Central memory CD8-positive, alpha-beta T cell (primary cell): ENCODE results near the gene OSBP2.
"Not testable (repeated sequence)": the region's sequence is repeated elsewhere in the genome, so short reads cannot be mapped to it uniquely, and the experiment has no call there.

Source experiments
- ATAC-seq: fragments of 150-1000 bp; cut with Tn5 transposase; replicated peaks from 2 replicates; pipeline ENCODE4 v1.10.0; 2022; ENCODE audit warnings: mild to moderate bottlenecking, moderate FRiP score, moderate number of reproducible peaks; ENCODE audit not compliant: poor library complexity, severe bottlenecking; ENCODE audit errors: extremely low read depth
- DNase-seq, 2 donors: peaks; one replicate each; pipeline ENCODE4 v3.0.0; 2021; ENCODE audit warnings: low spot score in 2 of 2
- H3K27ac Mint-ChIP-seq: one replicate; pipeline ENCODE4 v1.8.0; 2022; ENCODE audit warnings: low read depth, mild to moderate bottlenecking, moderate library complexity, mixed read lengths
- H3K27me3 Mint-ChIP-seq: one replicate; pipeline ENCODE4 v1.8.0; 2022; ENCODE audit warnings: mixed read lengths
- H3K36me3 Mint-ChIP-seq: one replicate; pipeline ENCODE4 v1.8.0; 2022; ENCODE audit warnings: mild to moderate bottlenecking, moderate library complexity, mixed read lengths; ENCODE audit not compliant: insufficient read depth
- H3K4me1 Mint-ChIP-seq: one replicate; pipeline ENCODE4 v1.8.0; 2022; ENCODE audit warnings: mixed read lengths
- H3K4me3 Mint-ChIP-seq: one replicate; pipeline ENCODE4 v1.8.0; 2022; ENCODE audit warnings: mild to moderate bottlenecking, moderate library complexity, mixed read lengths
- H3K9me3 Mint-ChIP-seq: one replicate; pipeline ENCODE4 v1.8.0; 2022; ENCODE audit warnings: mixed read lengths

Gene OSBP2

GRCh38 chr22:30687358-30687757, 7.3 kb upstream of the OSBP2 start:
- no peaks in the 10 kb centered on the region for H3K9me3 Mint-ChIP-seq
- DNase-seq (no peak), ATAC-seq (no peak)

GRCh38 chr22:30689622-30690021, 5.1 kb upstream of the OSBP2 start:
- Mint-ChIP-seq H3K36me3 (no peaks in the 10 kb centered on the region), H3K9me3 (no peaks in the 10 kb centered on the region), H3K27ac (no peak overlapping the region), H3K4me3 (no peak overlapping the region), H3K4me1 (peaks cover 6% of the 10 kb centered on the region), H3K27me3 (peaks cover 10% of the 10 kb centered on the region)
- no peak for DNase-seq
- ATAC-seq, result no peak

More at GRCh38 chr22:30687358-30687757, 7.3 kb upstream of the OSBP2 start:
- Mint-ChIP-seq H3K4me1 (no peaks in the 10 kb centered on the region), H3K4me3 (no peak overlapping the region), H3K27me3 (no peaks in the 10 kb centered on the region), H3K36me3 (no peaks in the 10 kb centered on the region), H3K27ac (no peak overlapping the region)

- Mint-ChIP-seq H3K27ac (no peak overlapping the region), H3K4me3 (no peak overlapping the region), H3K36me3 (peaks cover 2% of the 10 kb centered on the region), H3K27me3 (peaks cover 10% of the 10 kb centered on the region), H3K4me1 (peaks cover 6% of the 10 kb centered on the region), H3K9me3 (no peaks in the 10 kb centered on the region)
- DNase-seq (no peak), ATAC-seq (no peak)
These were observed 3.5 kb upstream of the OSBP2 start for GRCh38 chr22:30691204-30691603.

GRCh38 chr22:30694171-30694639, 469 bp upstream of the OSBP2 start:
- Mint-ChIP-seq H3K27me3 (peaks cover 10% of the 10 kb centered on the region), H3K36me3 (peaks cover 2% of the 10 kb centered on the region), H3K9me3 (no peaks in the 10 kb centered on the region), H3K4me1 (peaks cover 6% of the 10 kb centered on the region), H3K4me3 (peak overlapping the region; percentile 82), H3K27ac (no peak overlapping the region)
- DNase-seq (peak in 1 of 2 donors; percentile 25), ATAC-seq (peak; percentile 60)

- H3K9me3 Mint-ChIP-seq, result no peaks in the 10 kb centered on the region
- DNase-seq, result no peak
- peaks cover 6% of the 10 kb centered on the region for H3K4me1 Mint-ChIP-seq
- H3K4me3 Mint-ChIP-seq, result peak overlapping the region; percentile 30
- peaks cover 10% of the 10 kb centered on the region for H3K27me3 Mint-ChIP-seq
- ATAC-seq, result no peak
- H3K36me3 Mint-ChIP-seq, result peaks cover 2% of the 10 kb centered on the region
- no peak overlapping the region for H3K27ac Mint-ChIP-seq
These were observed 727 bp downstream of the OSBP2 start for GRCh38 chr22:30695351-30695851.

GRCh38 chr22:30695871-30696655, 1.4 kb downstream of the OSBP2 start:
- ATAC-seq (no peak), DNase-seq (no peak)
- Mint-ChIP-seq H3K4me1 (peaks cover 6% of the 10 kb centered on the region), H3K27ac (no peak overlapping the region), H3K4me3 (peak overlapping the region; percentile 30), H3K9me3 (no peaks in the 10 kb centered on the region), H3K36me3 (peaks cover 2% of the 10 kb centered on the region), H3K27me3 (peaks cover 10% of the 10 kb centered on the region)

GRCh38 chr22:30697975-30698374, 3.3 kb downstream of the OSBP2 start:
- ATAC-seq (no peak), DNase-seq (no peak)
- Mint-ChIP-seq H3K4me1 (peaks cover 6% of the 10 kb centered on the region), H3K9me3 (no peaks in the 10 kb centered on the region), H3K36me3 (peaks cover 2% of the 10 kb centered on the region), H3K27me3 (peaks cover 8% of the 10 kb centered on the region), H3K4me3 (no peak overlapping the region), H3K27ac (no peak overlapping the region)

GRCh38 chr22:30701872-30702271, 7.2 kb downstream of the OSBP2 start:
- ATAC-seq, result no peak
- Mint-ChIP-seq H3K4me1 (peaks cover 12% of the 10 kb centered on the region), H3K27me3 (no peaks in the 10 kb centered on the region), H3K4me3 (no peak overlapping the region), H3K27ac (no peak overlapping the region), H3K9me3 (no peaks in the 10 kb centered on the region), H3K36me3 (peaks cover 1% of the 10 kb centered on the region)
- no peak for DNase-seq

GRCh38 chr22:30702856-30703255, 8.2 kb downstream of the OSBP2 start:
- Mint-ChIP-seq H3K27ac (no peak overlapping the region), H3K4me3 (no peak overlapping the region), H3K9me3 (no peaks in the 10 kb centered on the region), H3K27me3 (no peaks in the 10 kb centered on the region), H3K36me3 (peaks cover 1% of the 10 kb centered on the region), H3K4me1 (peaks cover 12% of the 10 kb centered on the region)
- no peak for ATAC-seq
- DNase-seq, result no peak

- no peaks in the 10 kb centered on the region for H3K9me3 Mint-ChIP-seq
- no peaks in the 10 kb centered on the region for H3K27me3 Mint-ChIP-seq
- H3K4me3 Mint-ChIP-seq, result no peak overlapping the region
- H3K36me3 Mint-ChIP-seq, result peaks cover 3% of the 10 kb centered on the region
- H3K27ac Mint-ChIP-seq, result no peak overlapping the region
- ATAC-seq (no peak), DNase-seq (no peak)
- H3K4me1 Mint-ChIP-seq, result peaks cover 14% of the 10 kb centered on the region
These were observed 10.3 kb downstream of the OSBP2 start for GRCh38 chr22:30704978-30705377.

GRCh38 chr22:30705710-30706651, 11.3 kb downstream of the OSBP2 start:
- Mint-ChIP-seq H3K4me3 (no peak overlapping the region), H3K27ac (peak overlapping the region; percentile 19), H3K27me3 (no peaks in the 10 kb centered on the region), H3K4me1 (peaks cover 20% of the 10 kb centered on the region), H3K36me3 (peaks cover 5% of the 10 kb centered on the region), H3K9me3 (no peaks in the 10 kb centered on the region)
- ATAC-seq (peak; percentile 73), DNase-seq (no peak)

GRCh38 chr22:30709980-30710379, 15.3 kb downstream of the OSBP2 start:
- peak overlapping the region; percentile 81 for H3K27ac Mint-ChIP-seq
- not testable (repeated sequence) for H3K4me3 Mint-ChIP-seq, H3K9me3 Mint-ChIP-seq, H3K27me3 Mint-ChIP-seq, H3K36me3 Mint-ChIP-seq
- peak; percentile 71 for ATAC-seq
- H3K4me1 Mint-ChIP-seq, result peaks cover 20% of the 10 kb centered on the region
- peak in 1 of 2 donors; percentile 36 for DNase-seq
